Measurements from ENCODE around the gene TJAP1.
A peak's percentile ranks its signal among the peaks of the same experiment; 100 is the strongest.
"Not testable (repeated sequence)": the region's sequence is repeated elsewhere in the genome, so short reads cannot be mapped to it uniquely, and the experiment has no call there.

TJAP1 gene

DNA sequence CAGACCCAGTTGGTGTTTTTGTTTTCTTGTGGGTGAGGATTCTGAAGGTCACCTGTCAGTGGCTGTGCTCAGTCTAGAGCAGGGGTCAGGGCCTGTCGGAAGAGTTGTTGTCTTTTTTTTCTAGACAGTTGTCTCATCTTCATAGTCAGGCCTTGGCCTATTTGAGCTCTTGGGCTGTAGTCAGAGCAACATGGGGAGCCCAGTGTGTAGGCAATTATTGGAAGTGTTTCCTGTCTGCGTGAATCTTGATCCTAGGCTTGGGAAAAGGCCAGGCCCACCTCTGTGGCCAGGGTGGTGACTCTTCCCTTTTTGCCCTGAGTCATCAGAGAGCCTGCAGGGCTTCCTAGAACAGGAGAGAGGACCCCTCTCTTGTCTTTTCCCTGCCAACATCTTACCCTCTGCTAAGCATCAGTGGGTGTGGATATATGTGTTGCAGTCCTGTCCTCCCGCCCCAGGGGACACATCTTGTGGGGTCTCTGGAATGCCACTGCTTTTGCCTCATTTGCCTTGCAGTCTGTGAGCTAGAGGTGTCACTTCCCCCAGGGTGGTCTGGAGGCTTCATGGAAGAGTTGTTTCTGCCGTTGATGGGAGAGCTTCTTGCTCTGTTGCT, 11.4 kb downstream of the TJAP1 start:
- DNase-seq (ENCODE audit: low spot score), result peak; percentile 28

DNA sequence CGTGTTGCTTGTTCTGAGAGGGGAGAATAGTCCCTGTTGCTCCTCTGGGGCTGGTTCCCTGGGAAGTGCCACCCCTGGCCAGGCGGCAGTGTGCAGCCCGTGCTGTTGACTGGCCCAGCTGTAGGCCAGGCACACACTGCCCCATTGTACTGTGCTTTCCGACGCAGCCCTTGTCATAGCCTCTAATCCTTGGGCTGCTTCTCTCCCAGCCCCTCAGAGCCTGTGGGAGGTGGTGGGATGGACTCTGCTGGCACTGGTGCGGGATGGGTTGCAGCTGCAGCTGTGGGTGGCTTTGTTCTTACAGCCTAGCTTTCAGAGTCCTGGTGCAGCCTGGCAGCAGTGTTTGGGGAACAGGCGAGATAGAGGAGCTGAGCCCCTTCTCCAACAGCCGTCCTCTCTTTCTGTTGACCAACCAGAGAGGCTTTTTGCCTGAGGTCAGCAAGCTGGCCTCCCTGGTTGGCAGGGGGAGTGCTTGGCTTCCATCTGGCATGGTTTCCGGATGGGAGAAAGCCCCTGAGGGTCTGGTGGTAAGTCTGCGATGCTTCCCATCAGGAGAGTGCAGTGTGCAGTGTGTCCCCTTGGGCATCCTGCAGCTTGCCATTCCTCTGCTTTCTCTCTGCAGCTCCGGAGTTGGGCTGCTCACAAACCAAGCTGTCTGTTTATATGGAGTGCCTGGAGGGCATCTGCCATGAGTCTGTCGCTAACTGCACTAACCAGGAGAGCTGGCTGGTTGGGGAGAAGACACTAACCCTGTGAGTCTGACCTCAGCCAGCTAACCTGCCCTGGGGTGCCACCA, 12.1 kb downstream of the TJAP1 start:
- no peak for DNase-seq (ENCODE audit: low spot score)

DNA sequence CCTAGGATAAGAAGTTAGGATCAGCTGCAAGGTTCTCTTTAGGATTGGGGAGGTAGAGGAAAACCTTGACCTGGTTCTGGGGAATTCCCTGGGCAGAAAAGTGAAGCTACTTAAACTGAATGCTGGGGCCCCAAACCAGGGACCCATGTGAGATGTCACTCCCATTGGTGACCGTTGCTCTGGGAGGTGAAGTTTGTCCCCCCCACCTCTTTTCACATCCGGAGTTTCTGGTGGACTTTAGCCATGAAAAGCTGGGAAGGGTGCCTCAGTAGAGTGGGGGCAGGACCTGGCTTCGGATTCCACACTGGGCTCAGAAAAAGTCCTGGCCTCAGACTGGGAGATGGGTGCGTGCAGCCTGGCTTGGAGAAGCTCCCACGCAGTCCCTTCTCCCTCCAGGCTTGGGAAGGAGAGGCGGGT, 13.2 kb downstream of the TJAP1 start:
- no peak for DNase-seq (ENCODE audit: low spot score)

DNA sequence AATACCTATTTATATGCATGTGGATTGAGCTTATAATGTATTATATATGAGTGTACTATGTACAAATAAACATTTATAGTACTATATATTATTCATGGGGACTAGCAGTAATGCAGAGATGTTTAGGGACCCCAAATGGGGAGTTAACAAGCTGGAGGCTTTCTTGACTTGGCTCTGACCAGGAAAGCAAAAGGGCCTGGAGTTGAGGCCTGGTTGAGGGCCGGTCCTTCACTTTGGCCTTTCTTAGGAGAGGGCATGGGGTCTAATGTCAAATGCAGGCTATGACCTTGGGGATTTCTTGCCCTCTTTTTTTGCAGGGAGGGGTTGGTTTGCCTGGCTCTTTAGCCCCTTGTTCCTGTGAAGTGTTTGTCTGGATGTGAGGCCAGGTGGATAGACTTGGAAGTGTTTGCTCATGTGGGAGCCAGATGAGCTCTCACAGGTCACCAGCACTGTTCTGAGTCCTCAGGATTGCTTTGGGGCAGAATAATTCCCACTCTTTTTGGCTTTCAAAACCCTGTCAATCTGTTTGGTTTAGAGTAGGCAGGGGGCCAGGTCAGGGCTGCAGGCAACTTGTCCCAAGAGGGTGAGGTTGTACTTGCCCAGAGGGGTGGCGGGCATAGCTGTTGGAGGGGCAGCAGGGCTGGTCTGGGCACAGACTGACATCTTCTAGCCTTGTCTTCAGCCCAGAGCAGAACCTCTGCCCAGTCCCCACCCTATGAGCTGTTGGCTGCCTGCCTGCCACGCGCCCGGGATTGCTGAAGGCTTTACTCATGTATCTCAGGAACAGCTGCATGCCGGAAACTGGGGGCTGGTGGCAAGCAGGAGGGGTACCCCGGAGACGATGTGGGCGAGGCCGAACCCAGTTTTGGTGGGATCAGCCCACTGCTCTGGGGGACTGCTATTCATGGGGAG, 14.6 kb downstream of the TJAP1 start:
- DNase-seq (ENCODE audit: low spot score), result peak; percentile 92

DNA sequence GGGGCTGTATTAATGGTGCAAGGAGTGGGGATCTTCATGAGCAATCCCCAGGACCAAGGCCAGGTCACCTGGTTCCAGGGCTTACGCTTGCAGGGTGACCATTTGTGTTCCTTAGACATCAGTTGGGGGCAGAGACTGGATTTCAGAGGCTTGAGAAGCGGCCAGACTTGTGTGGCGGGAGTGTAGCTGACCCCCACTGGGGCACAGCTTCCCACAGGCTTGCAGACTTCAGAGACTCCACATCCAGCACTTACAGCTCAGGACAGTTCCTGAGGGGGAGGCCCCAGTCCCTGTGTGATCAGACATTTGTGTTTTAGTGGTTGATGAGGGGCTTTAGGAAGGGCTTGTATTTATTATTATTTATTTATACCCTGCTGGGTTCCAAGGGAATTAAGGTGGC, 15.3 kb downstream of the TJAP1 start:
- no peak for DNase-seq (ENCODE audit: low spot score)

DNA sequence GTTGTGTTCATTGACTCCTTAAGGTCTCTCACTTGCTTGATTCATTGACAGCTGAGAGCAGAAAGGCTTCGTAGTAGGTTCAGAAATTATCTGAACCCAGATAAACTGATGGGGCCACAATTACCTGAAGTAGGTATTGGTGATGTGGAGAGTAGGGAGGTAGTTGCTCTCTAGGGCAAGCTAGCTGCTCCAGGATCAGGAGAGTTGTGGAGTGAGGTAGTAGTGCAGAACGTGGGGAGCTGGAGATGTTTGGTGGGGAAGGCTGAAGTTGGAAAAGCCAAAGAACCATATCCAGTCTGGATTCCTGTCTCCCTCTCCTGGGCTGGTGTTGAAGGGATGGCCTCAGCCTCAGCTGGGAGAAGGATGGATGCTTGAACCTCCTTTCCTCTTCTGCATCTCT, 15.9 kb downstream of the TJAP1 start:
- DNase-seq (ENCODE audit: low spot score), result no peak

DNA sequence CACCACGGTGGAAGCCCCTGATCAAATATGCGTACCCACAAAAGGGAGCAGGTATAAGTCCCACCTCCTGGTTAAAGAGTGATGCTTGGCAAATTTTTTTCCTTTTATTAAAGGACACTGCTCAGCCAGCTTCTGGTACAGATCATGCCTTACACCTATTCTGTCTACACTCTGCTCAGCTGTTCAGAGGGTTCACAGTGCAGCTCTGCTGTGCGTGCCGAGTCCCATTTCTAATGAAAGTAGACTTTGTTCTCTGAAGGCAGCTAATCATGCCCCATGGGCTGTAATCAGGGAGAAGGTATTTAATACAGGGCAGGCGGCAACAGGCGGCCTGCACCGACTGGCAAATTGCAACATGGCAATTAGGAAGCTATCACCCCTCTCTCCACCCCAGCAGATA, 16.5 kb downstream of the TJAP1 start:
- no peak for DNase-seq (ENCODE audit: low spot score)

DNA sequence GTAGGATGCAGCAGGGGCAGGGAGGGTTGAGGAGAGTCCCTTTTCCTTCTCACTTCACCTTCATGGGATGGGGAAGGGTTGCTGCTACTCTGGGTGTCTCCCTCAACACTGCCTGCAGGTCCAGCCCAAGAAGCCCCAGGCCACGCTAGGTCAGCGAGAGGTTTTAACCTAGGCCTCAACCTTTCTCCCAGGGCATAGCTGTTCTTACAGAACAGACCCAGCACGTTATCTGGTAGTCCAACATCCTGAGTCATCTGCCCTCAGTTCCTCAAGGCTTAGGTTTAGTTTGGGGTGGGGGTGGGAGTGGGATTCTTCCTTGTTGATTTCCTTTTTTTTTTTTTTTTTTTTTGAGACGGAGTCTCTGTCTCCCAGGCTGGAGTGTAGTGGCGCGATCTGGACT, 17.0 kb downstream of the TJAP1 start:
- DNase-seq (ENCODE audit: low spot score), result no peak

DNA sequence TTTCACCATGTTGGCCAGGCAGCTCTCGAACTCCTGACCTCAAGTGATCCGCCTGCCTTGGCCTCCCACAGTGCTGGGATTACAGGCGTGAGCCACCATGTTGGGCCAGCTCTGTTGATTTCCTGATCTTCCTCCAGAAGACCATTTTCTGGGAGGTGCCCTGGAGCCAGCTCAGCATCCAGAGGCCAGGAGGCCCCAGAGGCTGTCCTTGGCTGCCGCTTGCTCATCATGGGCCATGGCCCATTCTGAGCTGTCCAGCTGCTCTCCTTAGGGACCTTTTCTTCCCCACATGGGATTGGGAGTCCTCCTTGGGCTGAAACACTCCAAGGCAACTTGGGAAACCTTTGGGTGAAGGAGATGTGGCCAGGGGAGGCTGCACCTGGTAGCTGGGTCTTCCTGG, 17.4 kb downstream of the TJAP1 start:
- no peak for DNase-seq (ENCODE audit: low spot score)

DNA sequence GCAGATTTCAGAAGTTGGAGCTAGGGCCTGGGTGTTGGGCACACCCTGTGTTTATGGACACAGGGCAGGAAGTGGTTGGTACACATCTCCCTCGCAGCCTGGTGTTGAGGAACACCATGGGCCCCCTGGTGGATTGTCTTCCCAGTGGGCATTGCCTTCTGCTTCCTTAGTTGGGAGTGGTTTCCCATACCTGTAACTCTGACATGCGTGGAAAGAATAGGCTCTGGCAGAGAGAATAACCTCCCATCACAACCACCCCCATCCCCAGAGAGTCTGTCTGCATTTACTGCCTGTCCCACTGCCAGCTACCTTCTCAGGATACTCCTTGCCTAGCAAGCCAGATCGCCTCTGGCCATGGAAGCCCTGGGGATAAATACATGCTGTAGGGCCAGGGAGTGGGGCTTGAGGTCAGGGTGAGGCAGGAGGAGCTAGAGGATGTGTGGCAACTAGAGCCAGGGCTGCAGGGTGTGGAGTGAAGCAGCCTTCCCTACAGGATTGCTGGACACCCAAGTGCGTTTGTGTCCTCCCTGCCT, 18.1 kb downstream of the TJAP1 start:
- peak; percentile 34 for DNase-seq (ENCODE audit: low spot score)

DNA sequence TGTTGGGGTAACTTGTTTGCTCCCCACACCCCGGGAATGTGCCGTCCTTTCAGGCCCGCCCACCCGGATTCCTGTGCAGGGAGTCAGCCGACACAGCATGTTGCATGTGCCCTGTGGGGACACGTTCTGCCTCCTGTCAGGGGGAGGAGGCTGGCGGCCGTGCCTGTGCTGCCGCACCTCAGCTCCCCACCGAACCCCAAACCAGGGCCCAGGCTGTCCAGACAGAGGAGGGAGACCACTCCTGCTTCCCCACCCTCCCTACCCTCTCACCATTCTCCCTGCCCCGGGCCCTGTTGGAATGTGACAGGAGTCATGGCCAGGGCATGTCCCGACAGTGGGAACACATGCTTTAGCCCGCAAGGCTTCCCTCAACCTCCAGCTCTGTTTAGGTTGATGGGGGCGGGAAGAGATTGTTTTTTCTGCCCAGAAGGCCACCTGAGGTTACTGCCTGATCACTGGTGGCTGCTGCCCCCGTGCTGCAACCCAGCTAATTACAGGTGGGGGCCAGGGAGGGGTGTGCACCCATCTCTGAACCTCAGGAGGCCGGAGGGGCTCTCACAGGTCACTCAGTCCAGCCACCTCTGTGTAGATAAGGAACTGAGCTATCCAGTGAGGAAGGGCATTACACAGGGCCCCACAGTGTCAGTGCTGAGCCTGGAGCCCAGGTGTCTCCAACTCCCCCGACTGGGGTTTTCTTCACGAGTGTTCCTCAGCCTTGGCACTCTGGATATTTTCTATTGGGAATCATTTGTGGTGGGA, 19.2 kb downstream of the TJAP1 start:
- DNase-seq (ENCODE audit: low spot score), result peak; percentile 84

DNA sequence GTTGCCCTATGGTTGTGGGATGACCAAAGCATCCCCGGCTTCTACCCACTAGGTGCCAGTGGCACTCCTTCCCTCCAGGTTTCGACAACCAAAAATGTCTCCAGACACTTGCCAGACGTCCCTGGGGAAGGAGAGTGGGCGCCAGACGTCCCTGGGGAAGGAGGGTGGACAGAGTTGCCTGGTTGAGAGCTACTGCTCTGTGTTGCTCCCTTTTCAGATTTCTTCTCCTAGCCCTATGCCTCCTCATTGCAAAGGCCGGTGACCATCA, 19.7 kb downstream of the TJAP1 start:
- no peak for DNase-seq (ENCODE audit: low spot score)

DNA sequence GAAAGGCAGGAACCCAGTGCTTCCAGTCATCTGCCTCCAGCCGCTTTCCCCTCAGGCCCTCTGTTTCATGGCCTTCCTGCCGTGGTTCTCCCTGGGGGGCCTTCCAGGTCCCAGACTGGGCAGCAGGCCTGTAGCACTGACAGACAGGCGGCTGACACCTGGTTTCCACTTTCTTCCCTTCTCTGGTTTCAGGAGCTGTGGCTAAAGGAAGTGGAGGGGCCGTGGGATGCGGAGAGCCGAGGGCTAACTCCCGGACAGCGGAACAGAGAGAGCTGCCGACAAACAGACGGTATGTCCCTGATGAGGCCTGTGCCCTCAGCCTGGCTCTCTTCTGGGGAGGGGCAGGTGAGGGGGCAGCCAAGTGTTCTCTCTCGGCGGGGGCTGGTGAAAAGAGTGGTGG, 20.3 kb downstream of the TJAP1 start:
- no peak for DNase-seq (ENCODE audit: low spot score)

DNA sequence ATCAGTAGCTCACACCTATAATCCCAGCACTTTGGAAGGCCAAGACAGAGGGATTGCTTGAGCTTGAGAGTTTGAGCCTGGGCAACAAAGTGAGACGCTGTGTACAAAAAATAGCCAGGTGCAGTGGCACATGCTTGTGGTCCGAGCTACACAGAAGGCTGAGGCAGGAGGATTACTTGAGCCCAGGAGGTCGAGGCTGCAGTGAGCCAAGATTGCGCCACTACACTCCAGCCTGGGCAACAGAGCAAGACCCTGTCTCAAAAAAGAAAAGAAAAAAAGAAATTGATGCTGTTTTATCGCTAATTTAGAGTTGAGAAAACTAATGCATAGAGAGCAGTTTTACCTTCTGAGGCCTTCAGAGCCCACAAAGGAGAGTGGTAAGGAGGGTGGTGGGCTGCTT, 20.9 kb downstream of the TJAP1 start:
- not testable (repeated sequence) for DNase-seq (ENCODE audit: low spot score)

DNA sequence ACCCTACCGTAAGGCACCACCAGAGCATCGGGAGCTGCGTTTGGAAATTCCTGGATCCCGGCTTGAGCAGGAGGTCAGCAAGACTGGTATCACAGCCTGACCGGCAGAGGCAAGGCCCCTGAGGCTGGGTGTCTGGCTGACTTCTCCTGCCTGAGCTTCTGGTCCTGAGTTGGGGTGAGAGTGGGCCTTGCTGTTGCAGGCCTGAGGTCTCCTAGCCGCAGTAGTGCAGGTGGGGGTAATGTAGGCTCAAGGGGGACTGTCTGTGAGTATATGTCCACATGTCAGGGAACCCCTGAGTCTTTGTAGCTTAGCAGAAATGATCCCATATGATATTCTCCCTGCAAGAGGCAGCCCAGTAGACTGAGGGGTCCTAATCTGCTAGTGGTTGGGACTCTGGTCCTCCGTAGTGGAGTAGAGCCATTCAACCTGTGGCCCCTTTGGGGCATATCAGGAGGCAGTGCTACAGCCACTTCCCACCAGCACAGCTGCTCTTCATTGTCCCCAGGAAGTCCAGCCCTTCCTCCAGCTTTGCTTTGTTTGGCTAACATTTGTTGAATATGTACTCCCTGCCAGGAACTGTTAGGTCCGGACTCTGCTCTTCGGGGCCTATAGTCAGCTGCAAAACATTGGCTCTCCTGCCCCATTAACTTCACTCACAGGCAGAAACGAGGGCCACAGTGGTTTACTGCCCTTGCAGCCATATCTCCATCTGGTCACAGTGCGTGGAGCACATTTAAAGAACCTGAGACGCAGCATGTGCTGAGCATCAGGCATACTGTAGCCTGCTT, 21.9 kb downstream of the TJAP1 start:
- no peak for DNase-seq (ENCODE audit: low spot score)

DNA sequence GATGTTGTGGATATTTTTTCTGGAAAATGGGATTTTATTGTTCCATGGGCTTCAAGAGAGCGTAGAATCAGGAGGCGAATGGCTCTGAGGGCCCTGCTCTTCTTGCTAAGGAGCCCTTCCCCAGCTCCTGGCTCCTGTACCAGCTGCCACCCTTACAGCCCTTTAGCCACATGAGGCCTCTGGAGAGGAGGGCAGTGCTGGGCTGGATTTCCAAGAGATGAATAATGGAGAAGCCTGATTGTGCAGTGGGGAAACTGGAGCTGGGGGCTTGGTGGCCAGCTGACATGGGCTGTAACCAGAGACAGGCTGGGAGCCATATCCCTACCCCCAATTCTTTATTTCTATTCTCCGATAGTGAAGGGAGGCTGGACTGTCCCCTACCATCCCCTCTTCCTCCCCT, 23.6 kb downstream of the TJAP1 start:
- no peak for DNase-seq (ENCODE audit: low spot score)

DNA sequence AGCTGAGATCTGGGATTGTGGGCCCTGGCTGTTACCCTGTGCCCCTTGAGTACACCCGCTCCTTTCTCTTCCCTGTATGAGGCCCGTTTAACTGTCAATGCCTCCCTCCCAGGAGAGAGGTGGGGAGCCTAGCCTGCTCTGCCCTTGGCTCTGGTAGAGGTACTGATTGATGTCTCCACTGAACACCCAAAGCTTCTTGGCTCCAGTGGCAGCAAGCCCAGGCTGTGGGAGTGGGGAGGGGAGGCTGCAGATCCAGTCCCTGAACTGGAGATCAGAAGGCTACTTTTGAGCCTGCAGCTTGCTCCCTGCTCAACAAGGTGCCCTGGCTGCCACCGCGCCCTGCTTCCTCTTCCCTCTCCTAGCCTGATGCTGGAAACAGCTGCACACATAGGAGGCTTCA, 25.3 kb downstream of the TJAP1 start:
- DNase-seq (ENCODE audit: low spot score), result no peak

DNA sequence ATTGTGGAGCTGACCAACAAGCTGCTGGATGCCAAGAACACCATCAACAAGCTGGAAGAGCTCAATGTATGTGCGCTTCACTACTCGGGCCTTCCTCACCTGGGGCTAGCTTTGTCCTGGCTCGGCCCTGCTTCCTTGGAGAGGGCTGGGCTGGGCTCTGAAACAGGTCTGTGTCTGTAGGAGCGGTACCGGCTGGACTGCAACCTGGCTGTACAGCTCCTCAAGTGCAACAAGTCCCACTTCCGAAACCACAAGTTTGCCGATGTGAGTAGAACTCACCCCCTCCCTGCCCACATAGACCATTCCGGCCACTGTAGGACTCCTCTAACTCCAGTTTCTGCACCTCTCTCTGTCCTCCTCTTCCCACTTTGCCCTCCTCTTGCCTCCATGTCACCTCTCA, 26.1 kb downstream of the TJAP1 start:
- no peak for DNase-seq (ENCODE audit: low spot score)

DNA sequence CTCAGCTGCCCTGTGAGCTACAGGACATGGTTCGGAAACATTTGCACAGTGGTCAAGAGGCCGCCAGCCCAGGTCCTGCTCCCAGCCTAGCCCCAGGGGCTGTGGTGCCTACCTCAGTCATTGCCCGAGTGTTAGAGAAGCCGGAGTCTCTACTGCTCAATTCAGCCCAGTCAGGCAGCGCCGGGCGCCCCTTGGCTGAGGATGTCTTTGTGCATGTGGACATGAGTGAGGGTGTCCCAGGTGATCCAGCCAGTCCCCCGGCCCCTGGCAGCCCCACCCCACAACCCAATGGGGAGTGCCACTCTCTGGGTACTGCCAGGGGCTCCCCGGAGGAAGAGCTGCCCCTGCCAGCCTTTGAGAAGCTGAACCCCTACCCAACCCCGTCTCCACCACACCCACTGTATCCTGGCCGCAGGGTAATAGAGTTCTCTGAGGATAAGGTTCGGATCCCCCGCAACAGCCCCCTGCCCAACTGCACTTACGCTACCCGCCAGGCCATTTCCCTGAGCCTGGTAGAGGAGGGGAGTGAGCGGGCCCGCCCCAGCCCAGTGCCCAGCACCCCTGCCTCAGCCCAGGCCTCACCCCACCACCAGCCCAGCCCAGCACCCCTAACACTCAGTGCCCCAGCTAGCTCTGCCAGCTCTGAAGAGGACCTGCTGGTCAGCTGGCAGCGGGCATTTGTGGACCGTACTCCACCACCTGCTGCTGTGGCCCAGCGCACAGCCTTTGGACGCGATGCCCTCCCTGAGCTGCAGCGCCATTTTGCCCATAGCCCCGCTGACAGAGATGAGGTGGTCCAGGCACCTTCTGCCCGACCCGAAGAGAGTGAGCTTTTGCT, 27.6 kb downstream of the TJAP1 start:
- DNase-seq (ENCODE audit: low spot score), result no peak

DNA sequence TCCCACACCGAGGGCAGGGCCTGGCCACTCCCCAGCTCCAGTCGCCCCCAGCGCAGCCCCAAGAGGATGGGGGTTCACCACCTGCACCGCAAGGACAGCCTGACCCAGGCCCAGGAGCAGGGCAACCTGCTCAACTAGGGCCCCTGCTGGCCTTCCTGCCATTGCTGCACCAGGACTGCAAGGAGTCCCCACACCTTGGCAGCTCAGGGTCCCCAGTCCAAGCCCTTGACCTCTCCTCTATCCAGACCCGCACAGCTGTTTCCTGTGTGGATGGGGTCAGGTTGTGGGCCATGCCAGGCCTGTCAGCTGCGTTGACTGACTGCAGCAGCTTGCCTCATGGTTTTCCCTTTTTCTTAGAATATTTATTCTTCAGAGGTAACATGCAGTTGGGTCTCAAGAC, 28.3 kb downstream of the TJAP1 start:
- DNase-seq (ENCODE audit: low spot score), result no peak

Measured in AG20443 (cell line).